Subcutaneous abdominal adipose tissue (tissue), 5 donors: ENCODE measurements around the gene UBR3.
"Not testable (repeated sequence)": the region's sequence is repeated elsewhere in the genome, so short reads cannot be mapped to it uniquely, and the experiment has no call there.

Experiments used
- H3K27ac ChIP-seq: one replicate; pipeline ENCODE4 v1.7.0; 2013; ENCODE audit warnings: low read depth, mild to moderate bottlenecking, inconsistent platforms, low read length, moderate library complexity
- H3K27me3 ChIP-seq, 5 donors: one replicate each; pipeline ENCODE4 v1.7.0; 2013; ENCODE audit warnings: low read length in 5 of 5, inconsistent platforms in 1 of 5; ENCODE audit not compliant: control insufficient read depth in 5 of 5, insufficient read depth in 4 of 5
- H3K36me3 ChIP-seq, 5 donors: one replicate each; pipeline ENCODE4 v1.7.0; 2013; ENCODE audit warnings: low read length in 5 of 5; ENCODE audit not compliant: control insufficient read depth in 5 of 5, insufficient read depth in 5 of 5
- H3K4me1 ChIP-seq, 5 donors: one replicate each; pipeline ENCODE4 v1.7.0; 2013; ENCODE audit warnings: low read length in 5 of 5, mild to moderate bottlenecking in 3 of 5, moderate library complexity in 1 of 5; ENCODE audit not compliant: control insufficient read depth in 5 of 5, insufficient read depth in 5 of 5
- H3K4me3 ChIP-seq, 5 donors: one replicate each; pipeline ENCODE4 v1.7.0; 2013; ENCODE audit warnings: low read length in 5 of 5, low read depth in 1 of 5
- H3K9ac ChIP-seq, 5 donors: one replicate each; pipeline ENCODE4 v1.7.0; 2013; ENCODE audit warnings: low read length in 5 of 5, mild to moderate bottlenecking in 4 of 5, moderate library complexity in 3 of 5
- H3K9me3 ChIP-seq, 5 donors: one replicate each; pipeline ENCODE4 v1.7.0; 2013; ENCODE audit warnings: low read length in 5 of 5; ENCODE audit not compliant: control insufficient read depth in 5 of 5
- donor health status: healthy.
- donor health status: healthy.
- donor health status: healthy.
- donor health status: healthy.
- donor health status: healthy.

Gene UBR3

GRCh38 chr2:169957219-169957618 lies 130.0 kb downstream of the UBR3 start:
- not testable (repeated sequence) for H3K9me3 ChIP-seq, H3K4me3 ChIP-seq, H3K27ac ChIP-seq, H3K4me1 ChIP-seq, H3K27me3 ChIP-seq, H3K9ac ChIP-seq
- H3K36me3 ChIP-seq: peaks cover 14 to 35% (median 30%) of the 10 kb centered on the region in 5 donors

GRCh38 chr2:169961911-169962310 lies 134.7 kb downstream of the UBR3 start:
- Histone ChIP-seq H3K27me3 (no peaks in the 10 kb centered on the region), H3K9me3 (peaks cover 0 to 3% (median 0%) of the 10 kb centered on the region in 5 donors), H3K9ac (no peak overlapping the region), H3K4me3 (no peak overlapping the region), H3K27ac (no peak overlapping the region), H3K4me1 (no peaks in the 10 kb centered on the region), H3K36me3 (peaks cover 21 to 66% (median 42%) of the 10 kb centered on the region in 5 donors)

GRCh38 chr2:169963786-169964185 lies 136.5 kb downstream of the UBR3 start:
- Histone ChIP-seq H3K27ac (no peak overlapping the region), H3K4me3 (no peak overlapping the region), H3K9ac (no peak overlapping the region), H3K4me1 (no peaks in the 10 kb centered on the region), H3K27me3 (no peaks in the 10 kb centered on the region), H3K36me3 (peaks cover 17 to 64% (median 38%) of the 10 kb centered on the region in 5 donors), H3K9me3 (peaks cover 0 to 3% (median 0%) of the 10 kb centered on the region in 5 donors)

GRCh38 chr2:169964740-169965139 lies 137.5 kb downstream of the UBR3 start:
- no peaks in the 10 kb centered on the region for H3K9me3 ChIP-seq
- no peak overlapping the region for H3K4me3 ChIP-seq
- H3K9ac ChIP-seq: no peak overlapping the region
- H3K36me3 ChIP-seq: peaks cover 9 to 55% (median 28%) of the 10 kb centered on the region in 5 donors
- no peak overlapping the region for H3K27ac ChIP-seq
- H3K27me3 ChIP-seq: no peaks in the 10 kb centered on the region
- H3K4me1 ChIP-seq: no peaks in the 10 kb centered on the region

- Histone ChIP-seq H3K4me1 (no peaks in the 10 kb centered on the region), H3K36me3 (peaks cover 8 to 51% (median 28%) of the 10 kb centered on the region in 5 donors), H3K9ac (no peak overlapping the region), H3K9me3 (no peaks in the 10 kb centered on the region), H3K27ac (no peak overlapping the region), H3K4me3 (no peak overlapping the region), H3K27me3 (no peaks in the 10 kb centered on the region)
These were observed 138.2 kb downstream of the UBR3 start for GRCh38 chr2:169965495-169965894.

GRCh38 chr2:169966454-169966853 lies 139.2 kb downstream of the UBR3 start:
- Histone ChIP-seq H3K27ac (no peak overlapping the region), H3K9me3 (no peaks in the 10 kb centered on the region), H3K4me3 (no peak overlapping the region), H3K9ac (no peak overlapping the region), H3K4me1 (no peaks in the 10 kb centered on the region), H3K36me3 (peaks cover 8 to 43% (median 22%) of the 10 kb centered on the region in 5 donors), H3K27me3 (no peaks in the 10 kb centered on the region)

GRCh38 chr2:169968743-169969142 lies 141.5 kb downstream of the UBR3 start:
- H3K4me1 ChIP-seq: no peaks in the 10 kb centered on the region
- H3K9me3 ChIP-seq: no peaks in the 10 kb centered on the region
- H3K9ac ChIP-seq: no peak overlapping the region
- H3K27me3 ChIP-seq: no peaks in the 10 kb centered on the region
- H3K36me3 ChIP-seq: peaks cover 7 to 34% (median 17%) of the 10 kb centered on the region in 5 donors
- no peak overlapping the region for H3K27ac ChIP-seq
- H3K4me3 ChIP-seq: no peak overlapping the region

- H3K27me3 ChIP-seq: no peaks in the 10 kb centered on the region
- H3K36me3 ChIP-seq: peaks cover 8 to 16% (median 15%) of the 10 kb centered on the region in 5 donors
- no peaks in the 10 kb centered on the region for H3K4me1 ChIP-seq
- H3K4me3 ChIP-seq: no peak overlapping the region
- no peak overlapping the region for H3K9ac ChIP-seq
- peaks cover 0 to 14% (median 9%) of the 10 kb centered on the region in 5 donors for H3K9me3 ChIP-seq
- no peak overlapping the region for H3K27ac ChIP-seq
These were observed 148.0 kb downstream of the UBR3 start for GRCh38 chr2:169975221-169975620.

GRCh38 chr2:169976335-169976851 lies 149.1 kb downstream of the UBR3 start:
- peaks cover 0 to 14% (median 9%) of the 10 kb centered on the region in 5 donors for H3K9me3 ChIP-seq
- H3K27me3 ChIP-seq: no peaks in the 10 kb centered on the region
- H3K27ac ChIP-seq: no peak overlapping the region
- H3K36me3 ChIP-seq: peaks cover 11 to 18% (median 16%) of the 10 kb centered on the region in 5 donors
- no peaks in the 10 kb centered on the region for H3K4me1 ChIP-seq
- no peak overlapping the region for H3K9ac ChIP-seq
- no peak overlapping the region for H3K4me3 ChIP-seq

GRCh38 chr2:169977530-169977929 lies 150.3 kb downstream of the UBR3 start:
- Histone ChIP-seq H3K27me3 (no peaks in the 10 kb centered on the region), H3K9ac (no peak overlapping the region), H3K36me3 (peaks cover 12 to 19% (median 16%) of the 10 kb centered on the region in 5 donors), H3K9me3 (peaks cover 0 to 14% (median 9%) of the 10 kb centered on the region in 5 donors), H3K4me1 (no peaks in the 10 kb centered on the region), H3K27ac (no peak overlapping the region), H3K4me3 (no peak overlapping the region)
